AG09319 (cell line): ENCODE results near the gene PCDH19.
A peak's percentile ranks its signal among the peaks of the same experiment; 100 is the strongest.
"Not testable (repeated sequence)": the region's sequence is repeated elsewhere in the genome, so short reads cannot be mapped to it uniquely, and the experiment has no call there.

Experiments used
- DNase-seq: peaks from one replicate; pipeline ENCODE4 v3.0.0-alpha.2; 2010; ENCODE audit warnings: low read depth; ENCODE audit errors: extremely low read depth
- TF ChIP-seq, protein P1 (sequence below): IDR thresholded peaks from 2 replicates; pipeline ENCODE4 v1.5.1; 2011; ENCODE audit warnings: low read depth, mild to moderate bottlenecking, inconsistent platforms, low read length, moderate library complexity

PCDH19 gene, protein sequence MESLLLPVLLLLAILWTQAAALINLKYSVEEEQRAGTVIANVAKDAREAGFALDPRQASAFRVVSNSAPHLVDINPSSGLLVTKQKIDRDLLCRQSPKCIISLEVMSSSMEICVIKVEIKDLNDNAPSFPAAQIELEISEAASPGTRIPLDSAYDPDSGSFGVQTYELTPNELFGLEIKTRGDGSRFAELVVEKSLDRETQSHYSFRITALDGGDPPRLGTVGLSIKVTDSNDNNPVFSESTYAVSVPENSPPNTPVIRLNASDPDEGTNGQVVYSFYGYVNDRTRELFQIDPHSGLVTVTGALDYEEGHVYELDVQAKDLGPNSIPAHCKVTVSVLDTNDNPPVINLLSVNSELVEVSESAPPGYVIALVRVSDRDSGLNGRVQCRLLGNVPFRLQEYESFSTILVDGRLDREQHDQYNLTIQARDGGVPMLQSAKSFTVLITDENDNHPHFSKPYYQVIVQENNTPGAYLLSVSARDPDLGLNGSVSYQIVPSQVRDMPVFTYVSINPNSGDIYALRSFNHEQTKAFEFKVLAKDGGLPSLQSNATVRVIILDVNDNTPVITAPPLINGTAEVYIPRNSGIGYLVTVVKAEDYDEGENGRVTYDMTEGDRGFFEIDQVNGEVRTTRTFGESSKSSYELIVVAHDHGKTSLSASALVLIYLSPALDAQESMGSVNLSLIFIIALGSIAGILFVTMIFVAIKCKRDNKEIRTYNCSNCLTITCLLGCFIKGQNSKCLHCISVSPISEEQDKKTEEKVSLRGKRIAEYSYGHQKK (N-terminal part only)

GRCh38 chrX:100409610-100410590, at the start of gene PCDH19:
TSS of gene PCDH19 (minus strand) at chrX:100410273. CDS start at chrX:100408597, 1,676 bp downstream.
- peak; percentile 8 for DNase-seq
- TF ChIP-seq, protein P1, sequence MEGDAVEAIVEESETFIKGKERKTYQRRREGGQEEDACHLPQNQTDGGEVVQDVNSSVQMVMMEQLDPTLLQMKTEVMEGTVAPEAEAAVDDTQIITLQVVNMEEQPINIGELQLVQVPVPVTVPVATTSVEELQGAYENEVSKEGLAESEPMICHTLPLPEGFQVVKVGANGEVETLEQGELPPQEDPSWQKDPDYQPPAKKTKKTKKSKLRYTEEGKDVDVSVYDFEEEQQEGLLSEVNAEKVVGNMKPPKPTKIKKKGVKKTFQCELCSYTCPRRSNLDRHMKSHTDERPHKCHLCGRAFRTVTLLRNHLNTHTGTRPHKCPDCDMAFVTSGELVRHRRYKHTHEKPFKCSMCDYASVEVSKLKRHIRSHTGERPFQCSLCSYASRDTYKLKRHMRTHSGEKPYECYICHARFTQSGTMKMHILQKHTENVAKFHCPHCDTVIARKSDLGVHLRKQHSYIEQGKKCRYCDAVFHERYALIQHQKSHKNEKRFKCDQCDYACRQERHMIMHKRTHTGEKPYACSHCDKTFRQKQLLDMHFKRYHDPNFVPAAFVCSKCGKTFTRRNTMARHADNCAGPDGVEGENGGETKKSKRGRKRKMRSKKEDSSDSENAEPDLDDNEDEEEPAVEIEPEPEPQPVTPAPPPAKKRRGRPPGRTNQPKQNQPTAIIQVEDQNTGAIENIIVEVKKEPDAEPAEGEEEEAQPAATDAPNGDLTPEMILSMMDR: no peak

DNA sequence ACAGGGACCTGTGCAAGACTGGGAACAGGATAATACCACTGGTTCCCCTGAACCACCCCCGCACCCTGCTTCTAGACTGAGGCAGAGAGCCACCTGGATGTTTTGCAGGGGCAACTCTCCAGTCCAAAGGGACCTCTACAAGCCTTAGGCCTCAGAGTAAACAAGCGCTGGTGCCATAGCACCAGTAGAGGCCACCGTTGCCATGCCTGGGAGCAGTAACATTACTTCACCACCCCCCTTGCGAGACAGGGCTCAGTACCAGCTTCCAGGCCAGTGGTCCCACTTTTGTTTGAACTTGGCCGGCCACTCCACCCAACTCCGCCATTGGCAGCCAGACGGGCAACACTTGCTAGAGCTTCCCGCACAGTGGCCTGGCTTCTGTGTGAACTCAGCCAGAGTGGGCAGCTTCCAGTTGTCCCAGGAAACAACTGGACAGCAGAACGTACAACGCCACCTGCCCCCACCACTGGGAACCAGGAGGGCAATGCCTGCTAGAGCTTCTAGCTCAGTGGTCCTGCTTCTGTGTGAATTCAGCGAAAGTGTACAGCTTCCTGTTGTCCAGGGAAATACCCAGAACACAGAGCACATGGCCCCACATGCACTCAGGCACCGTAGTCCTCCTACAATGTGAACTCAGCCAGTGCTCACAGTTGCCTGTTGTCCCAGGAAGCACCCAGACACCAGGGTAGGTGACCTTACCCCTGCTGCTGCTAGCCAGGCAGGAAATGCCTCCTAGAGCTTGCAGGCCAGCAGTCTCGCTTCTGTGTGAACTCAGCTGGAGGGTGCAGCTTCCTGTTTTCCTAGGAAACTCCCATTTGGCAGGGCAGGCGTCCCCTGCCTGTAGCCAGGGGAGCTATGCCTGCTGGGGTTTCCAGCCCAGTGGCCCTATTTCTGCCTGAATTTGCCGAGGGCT, 39.9 kb upstream of the PCDH19 start:
- TF ChIP-seq, protein P1: no peak
- DNase-seq: no peak

GRCh38 chrX:100447655-100448397, 37.8 kb upstream of the PCDH19 start:
- no peak for DNase-seq
- TF ChIP-seq, protein P1: peak; percentile 86

GRCh38 chrX:100445593-100445992, 35.5 kb upstream of the PCDH19 start:
- no peak for DNase-seq
- TF ChIP-seq, protein P1: no peak

DNA sequence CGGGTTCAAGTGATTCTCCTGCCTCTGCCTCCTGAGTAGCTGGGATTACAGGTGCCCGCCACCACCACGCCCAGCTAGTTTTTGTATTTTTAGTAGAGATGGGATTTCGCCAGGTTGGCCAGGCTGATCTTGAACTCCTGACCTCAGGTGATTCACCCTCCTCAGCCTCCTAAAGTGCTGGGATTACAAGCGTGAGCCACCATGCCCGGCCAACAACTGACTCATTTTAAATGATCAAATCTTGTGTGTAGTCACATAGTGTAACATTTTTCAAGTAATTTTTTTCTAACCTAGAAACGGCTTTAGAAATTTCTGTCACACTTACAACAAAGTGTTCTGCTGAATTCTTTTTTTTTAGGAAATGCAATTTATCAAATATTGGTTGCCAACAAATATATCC, 31.2 kb upstream of the PCDH19 start:
- not testable (repeated sequence) for DNase-seq

GRCh38 chrX:100440006-100440405, 29.9 kb upstream of the PCDH19 start:
- TF ChIP-seq, protein P1: no peak
- DNase-seq: no peak
